Natural killer cell treated with Interleukin-12 subunit alpha and Interleukin-12 subunit beta and Interleukin-15 and Interleukin-18, amount 100 ng/mL, for 72 hours (primary cell): ENCODE data around the gene SYT7. TPM values are rescaled to one million over a fixed set of nuclear protein-coding genes. Genes with fewer than 3 reads are reported as not detected.
"Not testable (repeated sequence)": the region's sequence is repeated elsewhere in the genome, so short reads cannot be mapped to it uniquely, and the experiment has no call there.

Experiments
- ATAC-seq, 2 donors: fragments of 150-1000 bp; cut with Tn5 transposase in 1 of 2; sonication (Bioruptor Pico), chemical (Tn5 transposase) in 1 of 2; 2 replicates each; pipeline ENCODE4 v1.10.0; 2021
- DNase-seq: peaks from one replicate; pipeline ENCODE4 v3.0.0; 2022; ENCODE audit warnings: low spot score
- H3K27ac Mint-ChIP-seq, 2 donors: 1 replicate in 1 of 2; 2 replicates in 1 of 2; pipeline ENCODE4 v1.8.0; 2022; ENCODE audit warnings: mixed read lengths in 2 of 2, mild to moderate bottlenecking in 1 of 2, moderate library complexity in 1 of 2
- H3K27me3 Mint-ChIP-seq, 2 donors: 1 replicate in 1 of 2; 2 replicates in 1 of 2; pipeline ENCODE4 v1.8.0; 2022; ENCODE audit warnings: mixed read lengths in 2 of 2
- H3K36me3 Mint-ChIP-seq: one replicate; pipeline ENCODE4 v1.8.0; 2022; ENCODE audit warnings: mixed read lengths
- H3K4me1 Mint-ChIP-seq, 2 donors: 1 replicate in 1 of 2; 2 replicates in 1 of 2; pipeline ENCODE4 v1.8.0; 2022; ENCODE audit warnings: low read depth in 2 of 2, mixed read lengths in 2 of 2, mild to moderate bottlenecking in 1 of 2
- H3K4me3 Mint-ChIP-seq: one replicate; pipeline ENCODE4 v1.8.0; 2022; ENCODE audit warnings: mixed read lengths
- H3K9me3 Mint-ChIP-seq: 2 replicates; pipeline ENCODE4 v1.8.0; 2022; ENCODE audit warnings: mixed read lengths
- total RNA-seq, 2 donors: library from RNA; stranded (reverse); gene quantifications; one replicate each; pipeline ENCODE4 v1.2.3, GENCODE V29; 2022

SYT7 gene
- total RNA-seq, 2 donors from 2014 or later, result not detected

DNA sequence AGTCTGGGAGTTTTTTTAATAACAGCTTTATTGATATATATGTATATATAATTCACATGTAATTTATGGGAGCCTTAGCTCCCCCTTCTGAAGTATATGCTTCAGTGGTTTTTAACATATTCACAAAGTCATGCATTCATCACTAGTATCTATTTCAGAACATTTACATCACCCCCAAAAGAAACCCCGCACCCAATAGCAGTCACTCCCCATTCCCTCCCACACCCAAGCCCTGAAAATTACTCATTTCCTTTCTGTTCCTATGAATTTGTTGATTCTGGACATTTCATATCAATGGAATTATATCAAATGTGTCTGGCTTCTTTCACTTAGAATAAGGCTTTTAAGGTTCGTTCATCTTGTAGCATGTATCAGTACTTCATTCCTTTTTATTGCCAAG, 35.6 kb upstream of the SYT7 start:
- Mint-ChIP-seq H3K4me3 (no peak overlapping the region), H3K36me3 (no peaks in the 10 kb centered on the region)
- no peak for ATAC-seq

DNA sequence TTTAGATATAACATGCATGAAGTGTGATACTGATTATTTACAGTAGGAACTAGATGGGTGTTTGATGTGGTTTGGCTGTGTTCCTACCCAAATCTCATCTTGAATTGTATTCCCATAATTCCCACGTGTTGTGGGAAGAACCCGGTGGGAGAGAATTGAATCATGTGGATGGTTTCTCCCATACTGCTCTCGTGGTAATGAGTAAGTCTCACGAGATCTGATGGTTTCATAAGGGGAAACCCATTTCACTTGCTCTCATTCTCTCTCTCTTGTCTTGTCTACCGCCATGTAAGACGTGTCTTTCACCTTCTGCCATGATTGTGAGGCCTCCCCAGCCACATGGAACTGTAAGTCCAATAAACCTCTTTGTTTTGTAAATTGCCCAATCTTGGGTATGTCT, 33.9 kb upstream of the SYT7 start:
- peaks cover 5 to 21% of the 10 kb centered on the region in 2 donors for H3K27me3 Mint-ChIP-seq
- H3K9me3 Mint-ChIP-seq, H3K4me3 Mint-ChIP-seq, H3K27ac Mint-ChIP-seq, DNase-seq, H3K36me3 Mint-ChIP-seq, ATAC-seq, H3K4me1 Mint-ChIP-seq: not testable (repeated sequence)

More for the DNA sequence above, 35.6 kb upstream of the SYT7 start:
- no peaks in the 10 kb centered on the region for H3K9me3 Mint-ChIP-seq
- no peak for DNase-seq
- H3K27me3 Mint-ChIP-seq, result peaks cover 6 to 27% of the 10 kb centered on the region in 2 donors
- no peak overlapping the region for H3K27ac Mint-ChIP-seq
- no peaks in the 10 kb centered on the region for H3K4me1 Mint-ChIP-seq

- H3K4me3 Mint-ChIP-seq, result no peak overlapping the region
- no peak overlapping the region for H3K27ac Mint-ChIP-seq
- no peaks in the 10 kb centered on the region for H3K36me3 Mint-ChIP-seq
- H3K9me3 Mint-ChIP-seq, result no peaks in the 10 kb centered on the region
- no peak for DNase-seq
- no peak for ATAC-seq
- H3K4me1 Mint-ChIP-seq, result no peaks in the 10 kb centered on the region
- peaks cover 11 to 24% of the 10 kb centered on the region in 2 donors for H3K27me3 Mint-ChIP-seq
Observed at GRCh38 chr11:61613870-61614269, 33.0 kb upstream of the SYT7 start.

- H3K4me3 Mint-ChIP-seq, result no peak overlapping the region
Observed at GRCh38 chr11:61613051-61613450, 32.2 kb upstream of the SYT7 start.

DNA sequence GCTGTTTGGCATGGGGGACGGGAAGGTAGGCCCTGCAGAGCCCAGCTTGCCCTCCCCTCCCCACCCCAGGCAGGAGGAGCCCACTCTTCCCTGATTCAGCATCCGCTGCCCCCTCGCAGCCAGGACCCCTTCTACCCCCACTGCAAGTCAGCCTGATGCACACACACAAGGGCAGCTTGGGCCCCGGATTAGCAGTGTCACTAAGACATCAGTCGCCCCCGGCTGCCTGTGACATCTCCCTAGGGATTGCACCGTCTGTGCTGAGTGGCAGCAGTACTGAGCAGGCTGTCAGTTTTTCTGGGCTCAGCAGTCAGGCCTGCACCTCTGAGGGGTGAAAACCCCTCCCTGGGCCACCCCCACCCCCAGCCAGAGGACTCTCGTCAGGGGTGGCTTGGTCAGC, 30.4 kb upstream of the SYT7 start:
- Mint-ChIP-seq H3K9me3 (no peaks in the 10 kb centered on the region), H3K27ac (no peak overlapping the region), H3K4me3 (no peak overlapping the region), H3K36me3 (no peaks in the 10 kb centered on the region), H3K27me3 (peaks cover 11 to 17% of the 10 kb centered on the region in 2 donors), H3K4me1 (no peaks in the 10 kb centered on the region)
- DNase-seq, result no peak
- no peak for ATAC-seq

More at GRCh38 chr11:61613051-61613450, 32.2 kb upstream of the SYT7 start:
- Mint-ChIP-seq H3K36me3 (no peaks in the 10 kb centered on the region), H3K27ac (no peak overlapping the region), H3K9me3 (no peaks in the 10 kb centered on the region), H3K27me3 (peaks cover 11 to 21% of the 10 kb centered on the region in 2 donors), H3K4me1 (no peaks in the 10 kb centered on the region)
- ATAC-seq, result no peak
- no peak for DNase-seq

GRCh38 chr11:61610905-61611304, 30.0 kb upstream of the SYT7 start:
- H3K4me1 Mint-ChIP-seq, result no peaks in the 10 kb centered on the region
- H3K4me3 Mint-ChIP-seq, result no peak overlapping the region
- ATAC-seq (peak in 1 of 2 donors; percentile 48), DNase-seq (no peak)
- peaks cover 11 to 20% of the 10 kb centered on the region in 2 donors for H3K27me3 Mint-ChIP-seq
- no peaks in the 10 kb centered on the region for H3K9me3 Mint-ChIP-seq
- no peaks in the 10 kb centered on the region for H3K36me3 Mint-ChIP-seq
- H3K27ac Mint-ChIP-seq, result no peak overlapping the region

DNA sequence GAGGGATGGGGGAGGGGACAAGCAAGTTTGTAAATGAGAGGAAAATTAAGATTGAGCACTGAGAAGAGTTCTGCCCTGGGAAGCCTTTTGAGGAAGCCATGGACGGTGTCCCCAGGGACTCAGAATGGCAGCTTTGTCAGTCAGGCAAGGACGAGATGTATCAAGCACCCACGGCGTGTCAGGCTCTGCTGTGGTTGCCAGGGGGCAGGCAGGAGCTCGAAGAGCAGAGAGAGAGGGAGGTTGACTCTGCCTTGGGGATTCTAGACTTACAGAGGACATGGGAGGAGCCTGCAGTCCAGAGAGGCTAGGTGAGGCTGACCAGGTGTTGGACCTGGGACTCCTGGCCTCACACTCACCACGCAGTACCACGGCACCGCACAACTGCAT, 29.1 kb upstream of the SYT7 start:
- Mint-ChIP-seq H3K9me3 (no peaks in the 10 kb centered on the region), H3K36me3 (no peaks in the 10 kb centered on the region), H3K27ac (no peak overlapping the region), H3K27me3 (peaks cover 11 to 23% of the 10 kb centered on the region in 2 donors), H3K4me1 (peaks cover 0 to 3% of the 10 kb centered on the region in 2 donors), H3K4me3 (no peak overlapping the region)
- ATAC-seq (no peak), DNase-seq (no peak)

DNA sequence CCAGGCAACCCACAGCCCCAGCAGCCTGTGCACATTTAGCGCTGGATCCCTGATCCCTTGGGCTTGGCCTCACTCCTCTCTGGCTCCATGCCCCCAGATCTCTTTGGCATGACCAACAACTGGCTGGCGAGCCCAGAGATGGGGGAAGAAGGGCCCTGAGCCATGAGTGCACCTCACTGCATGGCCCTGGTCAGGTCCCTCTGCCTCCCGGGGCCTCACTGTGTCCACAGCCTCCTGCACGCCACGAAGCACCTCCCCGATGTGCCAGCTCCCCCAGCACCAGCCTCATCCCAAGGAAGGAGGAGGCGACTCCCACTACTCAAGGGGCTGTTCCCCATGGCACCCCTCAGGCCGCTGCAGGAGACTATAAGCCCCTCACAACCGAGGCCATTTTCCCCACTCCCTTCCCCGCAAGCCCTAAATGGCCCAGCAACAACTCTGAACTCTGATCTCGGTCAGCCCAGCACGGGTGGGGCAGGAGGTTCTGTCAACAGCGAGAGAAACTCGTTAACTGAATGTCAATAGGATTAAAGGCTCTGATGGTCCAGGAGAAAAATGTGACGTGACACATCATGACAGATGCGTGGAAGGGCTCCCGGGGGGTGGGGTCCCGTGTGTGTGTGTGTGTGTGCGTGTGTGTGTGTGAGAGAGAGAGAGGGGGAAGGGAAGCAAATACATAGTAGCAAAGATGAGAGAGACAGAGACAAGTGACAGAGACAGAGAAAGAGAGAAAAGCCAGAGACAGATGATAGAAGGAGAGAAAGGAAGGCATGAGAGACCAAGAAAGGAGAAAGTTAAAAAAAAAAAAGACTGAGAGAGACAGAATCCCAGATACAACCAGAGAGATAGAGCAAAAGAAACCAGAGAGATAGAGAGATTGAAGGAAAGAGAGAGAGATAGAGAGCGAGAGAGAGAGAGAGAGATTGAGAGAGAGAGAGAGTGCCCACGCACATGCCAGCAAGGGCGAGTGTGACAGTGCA, 28.4 kb upstream of the SYT7 start:
- DNase-seq (no peak), ATAC-seq (no peak)
- Mint-ChIP-seq H3K4me3 (no peak overlapping the region), H3K27me3 (peaks cover 11 to 22% of the 10 kb centered on the region in 2 donors), H3K9me3 (no peaks in the 10 kb centered on the region), H3K4me1 (peaks cover 0 to 3% of the 10 kb centered on the region in 2 donors), H3K36me3 (no peaks in the 10 kb centered on the region), H3K27ac (no peak overlapping the region)

- Mint-ChIP-seq H3K4me3 (no peak overlapping the region), H3K27me3 (peaks cover 11 to 21% of the 10 kb centered on the region in 2 donors), H3K4me1 (peaks cover 0 to 3% of the 10 kb centered on the region in 2 donors), H3K9me3 (no peaks in the 10 kb centered on the region), H3K27ac (no peak overlapping the region), H3K36me3 (no peaks in the 10 kb centered on the region)
- no peak for DNase-seq
- no peak for ATAC-seq
Observed at GRCh38 chr11:61607920-61608599, 27.2 kb upstream of the SYT7 start.

DNA sequence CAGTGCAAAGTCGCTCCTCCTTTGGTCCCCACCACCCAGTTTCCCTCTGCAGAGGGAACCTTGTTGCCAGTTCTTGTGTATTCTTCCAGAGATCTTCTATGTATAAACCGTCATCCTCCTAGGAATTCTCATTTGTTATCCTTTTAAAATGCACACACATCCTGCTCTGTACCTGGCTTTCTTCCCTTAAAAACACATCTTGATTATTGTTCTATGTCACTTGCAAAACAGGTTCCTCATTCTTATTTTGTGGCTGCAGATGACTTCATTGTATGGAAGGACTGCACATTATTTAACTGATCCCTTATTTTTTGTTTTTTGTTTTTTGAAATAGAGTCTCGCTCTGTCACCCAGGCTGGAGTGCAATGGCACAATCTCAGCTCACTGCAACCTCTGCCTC, 26.6 kb upstream of the SYT7 start:
- Mint-ChIP-seq H3K4me3 (no peak overlapping the region), H3K27ac (no peak overlapping the region), H3K9me3 (no peaks in the 10 kb centered on the region), H3K36me3 (no peaks in the 10 kb centered on the region), H3K4me1 (peaks cover 0 to 3% of the 10 kb centered on the region in 2 donors), H3K27me3 (peaks cover 11 to 21% of the 10 kb centered on the region in 2 donors)
- no peak for DNase-seq
- ATAC-seq, result no peak

DNA sequence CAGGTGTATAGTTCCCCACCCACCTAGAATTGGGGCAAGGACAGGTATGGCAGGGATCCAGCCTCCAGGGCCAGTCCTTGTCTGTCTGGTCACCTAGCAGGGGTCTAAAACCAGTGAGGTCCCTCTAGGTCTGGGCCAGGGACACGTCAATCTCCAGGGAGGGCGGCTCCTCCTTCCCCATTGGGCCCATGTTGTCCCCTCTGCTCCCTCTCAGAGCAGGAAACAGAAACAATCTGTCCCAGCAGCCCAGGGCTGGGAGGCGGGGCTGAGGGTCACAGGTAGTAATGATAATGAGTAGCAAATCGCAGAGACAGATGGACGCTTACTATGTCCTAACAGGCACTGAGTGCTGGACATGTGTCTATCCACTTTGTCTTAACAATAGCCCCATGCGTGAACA, 22.8 kb upstream of the SYT7 start:
- Mint-ChIP-seq H3K27me3 (peaks cover 5 to 16% of the 10 kb centered on the region in 2 donors), H3K4me1 (peaks cover 0 to 3% of the 10 kb centered on the region in 2 donors), H3K9me3 (no peaks in the 10 kb centered on the region), H3K4me3 (no peak overlapping the region), H3K27ac (no peak overlapping the region), H3K36me3 (no peaks in the 10 kb centered on the region)
- no peak for ATAC-seq
- no peak for DNase-seq

- Mint-ChIP-seq H3K36me3 (no peaks in the 10 kb centered on the region), H3K4me3 (no peak overlapping the region), H3K27me3 (peaks cover 10 to 19% of the 10 kb centered on the region in 2 donors), H3K27ac (no peak overlapping the region), H3K9me3 (no peaks in the 10 kb centered on the region), H3K4me1 (peaks cover 0 to 3% of the 10 kb centered on the region in 2 donors)
- no peak for DNase-seq
- ATAC-seq, result no peak
Observed at GRCh38 chr11:61602775-61603569, 22.1 kb upstream of the SYT7 start.

- ATAC-seq (no peak), DNase-seq (no peak)
- Mint-ChIP-seq H3K9me3 (no peaks in the 10 kb centered on the region), H3K27me3 (peaks cover 10 to 19% of the 10 kb centered on the region in 2 donors), H3K27ac (no peak overlapping the region), H3K4me3 (no peak overlapping the region), H3K4me1 (peaks cover 0 to 3% of the 10 kb centered on the region in 2 donors), H3K36me3 (no peaks in the 10 kb centered on the region)
Observed at GRCh38 chr11:61601512-61601911, 20.6 kb upstream of the SYT7 start.
